Left cardiac atrium (tissue), 4 donors: ENCODE data around the gene SURF4. TPM values are rescaled to one million over a fixed set of nuclear protein-coding genes. Genes with fewer than 3 reads are reported as not detected.
"Not testable (repeated sequence)": the region's sequence is repeated elsewhere in the genome, so short reads cannot be mapped to it uniquely, and the experiment has no call there.

ENCODE experiments used
- ATAC-seq, 2 donors: fragments of 200-7000 bp; cut with Tn5 transposase; one replicate each; pipeline ENCODE4 v1.9.1; 2020; ENCODE audit warnings: mild to moderate bottlenecking in 2 of 2, moderate library complexity in 2 of 2
- DNase-seq: peaks from one replicate; pipeline ENCODE4 v3.0.0-alpha.2; 2020
- intact Hi-C, 2 donors: fragments of 100-400 bp; cut with DNase I; formaldehyde crosslinking; loops; one replicate each; pipeline versions ENCODE4 v1.14.1 to v1.15.1; 2022 to 2023
- total RNA-seq, 2 donors: library from RNA; stranded (reverse); fragmentation: NEBNext Ultra II Directional; extraction: Animal tissue kit (Norgen Biotek cat#: 25700); gene quantifications; one replicate each; pipeline ENCODE4 v1.2.1, GENCODE V29; 2021
- donor health status: DM: no; HTN: yes; CAD: no.
- donor health status: DM: no; HTN: yes; CAD: no; lungs with severe emphysema.
- donor health status: DM: yes; HTN: yes; CAD: no.
- donor health status: Dilated cardiomyopathy.

The SURF4 gene
- total RNA-seq, 2 donors from 2014 or later: 95.4 to 127 TPM

GRCh38 chr9:133345596-133345995, 30.3 kb downstream of the SURF4 start:
- intact Hi-C loops: no loop called here
- no peak for ATAC-seq
- no peak for DNase-seq

GRCh38 chr9:133344979-133345378, 30.9 kb downstream of the SURF4 start:
- intact Hi-C loops: no loop called here
- ATAC-seq (no peak), DNase-seq (no peak)

GRCh38 chr9:133344071-133344470, 31.8 kb downstream of the SURF4 start:
- no peak for DNase-seq
- intact Hi-C loops: no loop called here
- no peak for ATAC-seq

DNA sequence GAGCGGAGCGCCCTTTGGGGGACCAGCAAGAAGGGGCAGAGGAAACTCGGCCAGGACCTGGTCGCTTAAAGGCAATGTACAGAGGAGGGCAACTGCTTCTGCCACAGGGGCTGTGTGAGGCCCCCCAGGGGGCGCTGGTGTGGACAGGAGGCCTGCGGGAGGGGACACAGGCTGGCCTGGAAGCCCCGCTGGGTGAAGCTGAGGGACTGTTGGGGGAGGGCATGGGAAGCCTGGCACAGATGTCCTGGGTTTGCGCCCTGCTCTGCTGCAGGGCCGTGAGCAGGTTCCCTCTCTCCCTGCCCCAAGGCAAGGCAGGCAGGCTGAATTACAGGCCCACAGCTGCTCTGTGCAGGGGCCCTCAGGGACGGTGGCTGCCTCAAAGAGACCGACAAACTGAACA, 33.3 kb downstream of the SURF4 start:
- intact Hi-C loops: no loop called here
- no peak for DNase-seq
- ATAC-seq: no peak

- DNase-seq (no peak), ATAC-seq (no peak)
- intact Hi-C loops: no loop called here
These were observed 33.8 kb downstream of the SURF4 start for GRCh38 chr9:133342069-133342406.

- DNase-seq: peak; percentile 49
- peak; percentile 45 to 56 for ATAC-seq
- intact Hi-C loops: no loop called here
These were observed 34.3 kb downstream of the SURF4 start for GRCh38 chr9:133341369-133342068.

DNA sequence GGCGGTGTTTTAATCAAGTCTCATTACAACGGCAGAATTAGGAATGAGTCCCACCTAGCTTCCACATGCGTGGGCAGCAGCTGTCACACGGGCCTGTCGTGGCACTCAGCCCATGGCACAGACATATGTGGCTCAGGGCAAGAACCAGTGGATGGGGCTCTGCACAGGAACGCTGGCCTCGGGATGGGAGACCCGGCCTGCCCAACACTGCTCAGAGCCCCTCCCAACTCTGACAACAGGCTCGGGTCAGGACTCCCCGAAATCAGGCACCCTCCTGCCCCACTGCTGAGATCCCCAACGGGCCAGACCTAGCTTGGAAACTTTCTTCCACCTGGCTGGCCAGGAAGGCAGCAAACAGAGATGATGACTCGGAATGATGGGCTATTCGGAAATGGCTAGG, 34.9 kb downstream of the SURF4 start:
- ATAC-seq (no peak), DNase-seq (no peak)
- intact Hi-C loops: no loop called here

DNA sequence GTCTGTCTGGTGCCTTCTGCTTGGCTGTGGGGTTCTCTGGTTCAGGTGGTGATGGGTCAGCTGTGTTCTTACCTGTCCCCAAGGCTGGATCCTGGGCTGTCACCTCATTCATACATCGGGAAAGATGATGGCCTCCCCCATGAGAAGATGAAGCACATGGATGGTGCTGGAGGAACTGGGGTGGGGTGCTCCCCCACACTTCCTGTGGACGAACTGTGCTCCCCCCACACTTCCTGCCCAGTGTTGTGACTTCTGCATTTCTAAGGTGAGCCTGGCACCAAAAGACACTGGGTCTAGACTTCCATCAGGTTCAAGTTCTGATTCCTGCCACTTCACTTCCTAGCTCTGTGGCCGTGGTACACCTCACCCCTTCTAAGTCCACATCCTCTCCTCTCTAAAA, 35.6 kb downstream of the SURF4 start:
- intact Hi-C loops: no loop called here
- DNase-seq (no peak), ATAC-seq (no peak)

DNA sequence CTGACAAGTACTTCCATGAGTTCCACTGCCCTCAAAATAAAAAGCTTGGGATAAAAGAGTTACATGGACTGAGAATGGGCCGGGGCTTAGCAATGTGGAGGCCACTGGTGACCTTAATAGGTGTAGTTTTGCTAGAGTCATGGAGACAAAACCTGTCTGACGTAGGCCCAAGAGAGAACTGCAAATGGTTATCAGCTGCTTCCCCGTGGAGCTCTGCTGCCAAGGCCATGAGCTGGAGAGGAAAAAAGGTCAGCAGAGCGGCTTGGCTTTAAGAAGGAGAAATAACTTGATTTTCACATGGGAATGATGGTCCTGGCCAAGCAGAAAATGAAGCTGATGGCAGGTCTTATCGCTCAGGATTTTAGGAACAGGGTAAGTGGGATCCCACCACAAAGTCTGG, 36.2 kb downstream of the SURF4 start:
- intact Hi-C loops: no loop called here

GRCh38 chr9:133335924-133336811, 39.7 kb downstream of the SURF4 start, which contains the start of gene SURF6:
Gene SURF6, minus strand, starts transcription at chr9:133336188. Its CDS starts 56 bp downstream, at chr9:133336132.
- intact Hi-C loops: no loop called here
- peak; percentile 95 for DNase-seq
- peak; percentile 96 for ATAC-seq

More for the DNA sequence above, 36.2 kb downstream of the SURF4 start:
- ATAC-seq: no peak
- no peak for DNase-seq

DNA sequence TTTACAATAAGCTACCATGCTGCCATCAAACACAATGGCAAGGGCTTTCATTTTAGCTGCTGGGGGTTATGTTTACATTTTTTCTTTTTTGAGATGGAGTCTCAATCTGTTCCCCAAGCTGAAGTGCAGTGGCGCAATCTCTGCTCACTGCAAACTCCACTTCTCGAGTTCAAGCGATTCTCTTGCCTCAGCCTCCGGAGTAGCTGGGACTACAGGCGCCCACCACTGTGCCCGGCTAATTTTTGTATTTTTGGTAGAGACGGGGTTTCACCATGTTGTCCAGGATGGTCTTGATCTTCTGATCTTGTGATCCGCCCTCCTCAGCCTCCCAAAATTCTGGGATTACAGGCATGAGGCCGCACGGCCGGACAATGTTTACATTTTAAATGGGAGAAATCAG, 41.0 kb downstream of the SURF4 start:
- intact Hi-C loops, DNase-seq, ATAC-seq: not testable (repeated sequence)

GRCh38 chr9:133334161-133334560, 41.7 kb downstream of the SURF4 start:
- ATAC-seq (no peak), DNase-seq (no peak)
- intact Hi-C loops: no loop called here

GRCh38 chr9:133333566-133333965, 42.3 kb downstream of the SURF4 start:
- ATAC-seq (no peak), DNase-seq (no peak)
- intact Hi-C loops: no loop called here

GRCh38 chr9:133333011-133333410, 42.8 kb downstream of the SURF4 start:
- intact Hi-C loops: no loop called here
- DNase-seq: no peak
- no peak for ATAC-seq

- ATAC-seq (no peak), DNase-seq (no peak)
- intact Hi-C loops: no loop called here
These were observed 43.5 kb downstream of the SURF4 start for GRCh38 chr9:133332381-133332730.

GRCh38 chr9:133331641-133332380, 44.0 kb downstream of the SURF4 start:
- DNase-seq (no peak), ATAC-seq (no peak)
- intact Hi-C loops: no loop called here

GRCh38 chr9:133331221-133331620, 44.6 kb downstream of the SURF4 start:
- ATAC-seq (no peak), DNase-seq (no peak)
- intact Hi-C loops: no loop called here

DNA sequence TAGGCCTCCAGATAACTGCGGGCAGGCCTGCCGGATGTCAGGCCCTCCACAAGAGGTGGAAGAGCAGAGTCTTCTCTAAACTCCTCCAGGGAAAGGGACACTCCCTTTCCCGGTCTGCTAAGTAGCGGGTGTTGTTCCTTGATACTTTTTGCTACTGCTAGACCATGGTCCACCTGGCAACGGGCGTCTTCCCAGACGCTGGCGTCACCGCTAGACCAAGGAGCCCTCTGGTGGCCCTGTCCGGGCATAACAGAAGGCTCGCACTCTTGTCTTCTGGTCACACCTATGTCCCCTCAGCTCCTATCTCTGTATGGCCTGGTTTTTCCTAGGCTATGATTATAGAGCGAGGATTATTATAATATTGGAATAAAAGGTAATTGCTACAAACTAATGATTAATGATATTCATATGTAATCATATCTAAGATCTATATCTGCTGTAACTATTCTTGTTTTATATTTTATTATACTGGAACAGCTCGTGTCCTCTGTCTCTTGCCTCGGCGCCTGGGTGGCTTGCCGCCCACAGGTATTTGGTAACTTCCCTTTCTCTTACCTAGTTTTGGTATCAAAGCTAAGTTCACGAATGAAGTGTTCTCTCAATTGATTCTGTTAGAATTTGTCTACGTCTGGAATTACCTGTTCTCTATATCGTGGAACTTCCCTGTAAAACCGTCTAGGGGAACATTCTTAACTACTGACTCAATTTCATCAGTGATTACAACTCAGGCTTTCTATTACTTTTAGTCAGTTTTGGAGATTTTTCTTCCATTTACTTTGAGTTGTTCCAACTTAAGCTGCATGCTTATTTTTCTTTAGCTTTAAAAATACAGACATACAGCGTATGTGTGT, 46.3 kb downstream of the SURF4 start:
- ATAC-seq, DNase-seq: not testable (repeated sequence)
- intact Hi-C loops: loop anchor here (5.0 kb wide), 1 partner anchor 142 kb away; no protein-coding TSS in a partner anchor
